ENCODE data around the gene MPV17L2.
"Not testable (repeated sequence)": the region's sequence is repeated elsewhere in the genome, so short reads cannot be mapped to it uniquely, and the experiment has no call there.

MPV17L2 gene

DNA sequence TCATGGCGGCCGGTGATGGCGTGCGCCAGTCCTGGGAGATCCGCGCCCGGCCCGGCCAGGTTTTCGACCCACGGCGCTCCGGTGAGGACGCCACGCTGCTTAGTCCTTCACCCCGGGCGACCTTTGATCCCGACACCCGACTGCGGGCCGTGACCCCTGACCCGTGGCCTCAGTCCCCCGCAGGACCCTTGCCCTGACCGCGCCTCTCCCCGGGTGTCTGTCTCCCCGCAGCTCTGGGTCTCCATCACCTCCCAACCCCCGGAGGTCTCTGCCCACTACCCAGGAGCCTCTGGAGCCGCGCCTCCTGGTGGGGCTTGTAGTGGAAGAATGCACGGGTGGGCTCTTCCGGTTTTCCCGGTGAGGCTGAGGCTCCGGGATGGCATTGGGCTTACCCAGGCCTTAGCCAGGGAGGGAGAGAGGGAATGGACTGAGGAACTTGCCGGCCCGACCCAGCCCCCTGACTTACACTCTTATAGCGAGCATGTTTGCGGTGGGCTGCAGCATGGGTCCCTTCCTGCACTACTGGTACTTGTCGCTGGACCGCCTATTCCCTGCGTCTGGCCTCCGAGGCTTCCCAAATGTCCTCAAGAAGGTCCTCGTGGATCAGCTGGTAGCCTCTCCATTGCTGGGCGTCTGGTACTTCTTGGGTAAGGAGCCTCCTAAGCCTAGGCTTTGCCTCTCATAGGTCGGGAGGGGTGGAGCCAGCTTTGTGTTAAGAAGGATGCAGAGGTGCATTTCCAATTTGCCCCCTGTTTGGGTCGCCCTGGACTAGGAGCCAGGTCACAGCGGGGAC lies 566 bp downstream of the MPV17L2 start:
- DNase-seq: no peak

DNA sequence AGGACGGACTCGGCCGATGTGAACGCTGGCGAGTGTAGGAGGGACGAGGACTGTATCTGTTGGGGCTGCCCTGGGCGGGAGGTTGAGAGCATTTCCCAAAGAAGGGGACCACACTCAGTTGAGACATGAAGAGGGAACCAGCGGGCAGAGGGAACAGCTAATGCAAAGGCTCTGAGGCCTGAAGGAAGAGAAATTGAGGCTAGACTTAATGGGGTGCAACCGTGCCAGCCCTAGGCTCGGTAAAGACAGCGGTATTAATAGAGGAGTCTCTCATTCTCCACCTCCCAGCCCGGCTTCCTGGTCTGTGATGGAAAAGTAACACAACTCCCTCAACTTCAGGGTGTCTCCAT lies 1.1 kb downstream of the MPV17L2 start:
- no peak for DNase-seq

DNA sequence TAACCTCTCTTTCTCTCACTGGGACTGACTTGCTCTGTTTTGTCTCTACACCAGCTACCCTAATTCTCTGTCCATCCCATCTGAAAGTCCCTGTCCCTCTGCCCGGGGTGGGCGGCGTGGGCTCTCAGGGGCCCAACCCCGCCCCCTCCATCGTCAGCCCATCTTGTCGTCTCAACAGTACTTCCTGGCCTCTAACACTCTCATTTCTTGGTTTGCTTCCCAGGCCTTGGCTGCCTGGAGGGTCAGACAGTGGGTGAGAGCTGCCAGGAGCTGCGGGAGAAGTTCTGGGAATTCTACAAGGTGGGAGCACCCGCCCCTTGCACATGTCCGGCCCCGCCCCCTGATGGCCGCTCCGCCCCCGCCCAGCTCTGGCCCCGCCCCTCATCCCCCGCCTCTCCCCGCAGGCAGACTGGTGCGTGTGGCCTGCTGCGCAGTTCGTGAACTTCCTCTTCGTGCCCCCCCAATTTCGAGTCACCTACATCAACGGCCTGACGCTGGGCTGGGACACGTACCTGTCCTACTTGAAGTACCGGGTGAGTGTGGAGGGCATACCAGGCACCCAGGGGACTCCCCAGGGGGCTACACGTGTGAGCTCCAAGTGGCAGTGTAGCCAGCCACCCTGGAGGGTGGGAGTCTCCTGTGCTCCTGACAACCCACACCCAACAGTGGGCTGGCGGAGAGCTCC lies 1.7 kb downstream of the MPV17L2 start:
- DNase-seq: no peak

- no peak for DNase-seq
Measured at GRCh38 chr19:18196511-18196845, 3.5 kb downstream of the MPV17L2 start.

- no peak for DNase-seq
Measured at GRCh38 chr19:18197306-18197705, 4.3 kb downstream of the MPV17L2 start.

DNA sequence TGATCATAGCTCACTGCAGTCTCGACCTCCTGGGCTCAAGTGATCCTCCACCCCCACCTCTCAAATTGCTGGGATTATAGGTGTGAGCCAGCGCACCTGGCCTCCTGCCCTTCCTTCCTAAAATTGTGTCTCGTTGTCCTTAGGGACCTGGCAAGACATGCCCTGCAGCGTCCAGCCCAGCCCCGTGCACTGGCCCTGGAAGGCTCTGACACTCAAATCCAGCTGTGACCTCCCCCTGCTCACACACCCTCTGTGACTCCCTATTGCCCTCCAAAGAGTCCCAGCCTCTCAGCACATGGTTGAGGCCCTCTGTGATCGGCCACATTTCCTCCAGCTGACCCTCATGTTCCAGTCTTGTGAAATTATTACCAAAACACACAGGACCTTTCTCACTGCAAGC lies 4.9 kb downstream of the MPV17L2 start:
- no peak for DNase-seq

GRCh38 chr19:18198374-18198773 lies 5.4 kb downstream of the MPV17L2 start:
- DNase-seq: no peak

- DNase-seq: no peak
Measured at GRCh38 chr19:18202397-18202777, 9.4 kb downstream of the MPV17L2 start.

GRCh38 chr19:18202778-18203407 lies 9.9 kb downstream of the MPV17L2 start:
- no peak for DNase-seq

DNA sequence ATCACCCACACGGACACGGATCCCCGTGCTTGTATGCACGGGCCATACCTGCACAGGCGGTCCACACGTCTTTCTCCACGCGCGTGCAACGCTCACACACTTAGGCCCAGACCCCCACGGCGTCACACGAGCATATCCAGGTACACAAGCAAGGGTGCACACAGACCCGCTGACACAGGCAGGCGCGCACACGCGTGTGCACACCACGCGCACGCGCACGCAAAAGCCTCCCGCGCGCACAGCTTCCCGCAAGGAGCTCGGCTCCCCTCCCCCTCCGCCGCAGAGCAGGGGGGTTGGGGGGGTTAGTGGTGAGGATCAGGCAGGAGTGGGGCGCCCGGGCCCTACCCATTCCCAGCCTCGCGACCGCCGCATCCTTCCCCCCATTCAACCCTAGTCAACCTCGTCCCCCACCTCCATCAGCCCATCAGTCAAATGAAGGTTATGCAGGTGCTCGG lies 10.4 kb downstream of the MPV17L2 start:
- no peak for DNase-seq

DNA sequence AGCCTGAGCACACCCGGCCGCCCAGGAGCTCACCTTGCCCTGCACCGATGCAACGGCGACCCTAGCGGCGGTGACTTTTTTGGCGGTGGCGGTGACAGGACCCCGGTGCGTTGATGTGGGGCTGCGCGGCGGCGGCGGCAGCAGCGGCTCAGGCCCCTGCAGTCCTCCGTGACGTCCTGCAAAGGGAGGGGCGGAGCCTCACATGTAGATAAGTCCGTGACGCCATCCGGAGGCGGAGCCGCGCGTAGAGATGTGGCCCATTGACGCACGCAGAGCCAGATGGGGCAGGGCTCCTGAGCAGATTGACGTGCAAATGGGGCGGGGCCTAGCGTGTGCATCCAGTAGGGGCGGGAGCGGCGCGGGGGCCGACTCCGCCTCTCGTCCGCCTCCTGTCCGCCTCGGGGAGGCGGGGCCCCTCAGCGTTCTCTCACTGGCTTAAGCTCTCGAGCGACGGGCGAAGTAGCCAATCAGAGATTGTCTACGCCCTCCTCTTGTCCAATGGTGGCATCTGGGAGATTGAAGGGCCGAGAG lies 10.9 kb downstream of the MPV17L2 start, which contains the start of gene RAB3A:
RAB3A (minus strand) TSS at position 180 of the 531 bp plus-strand sequence. CDS start 1,302 bp downstream, outside the sequence.
- peak; percentile 97 for DNase-seq

DNA sequence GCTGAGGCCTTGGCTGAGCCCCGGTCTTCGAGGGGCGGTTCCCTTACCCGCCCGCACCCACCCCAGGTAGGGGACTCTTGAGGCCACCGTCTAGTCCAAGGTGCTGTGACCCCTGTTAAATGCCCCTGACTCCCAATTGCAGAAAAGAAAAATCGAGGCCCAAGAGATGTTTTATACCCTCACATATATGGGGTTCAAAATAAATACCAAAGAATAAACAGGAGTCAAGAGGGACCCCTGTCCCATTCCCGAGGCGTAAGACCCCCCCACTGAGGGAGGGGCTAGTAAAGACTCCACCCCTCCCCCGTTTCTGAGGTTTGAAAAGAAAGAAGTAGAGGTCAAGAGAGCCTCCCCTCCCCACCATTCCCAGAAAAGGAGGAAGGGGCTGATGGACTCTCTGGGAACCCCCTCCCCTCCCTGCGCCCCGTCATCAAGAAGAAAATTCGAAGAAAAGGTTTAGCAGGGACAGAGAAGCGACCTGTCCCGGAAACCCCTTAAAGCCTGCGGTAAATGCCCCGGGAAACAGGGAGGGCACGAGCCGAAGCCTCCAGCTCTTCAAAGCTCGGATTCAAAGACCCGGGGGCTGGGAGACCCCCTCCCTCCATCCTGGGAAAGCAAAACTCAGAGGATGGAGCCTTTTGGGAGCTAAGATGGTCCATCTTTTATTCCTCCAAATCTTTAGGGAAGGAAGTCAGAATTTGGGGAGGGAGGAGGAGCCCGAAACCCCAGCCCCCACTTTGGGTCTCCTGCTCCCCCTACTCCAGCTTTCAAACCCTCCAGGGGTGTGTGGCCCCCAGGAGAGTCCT lies 11.6 kb downstream of the MPV17L2 start:
- DNase-seq: peak; percentile 91

DNA sequence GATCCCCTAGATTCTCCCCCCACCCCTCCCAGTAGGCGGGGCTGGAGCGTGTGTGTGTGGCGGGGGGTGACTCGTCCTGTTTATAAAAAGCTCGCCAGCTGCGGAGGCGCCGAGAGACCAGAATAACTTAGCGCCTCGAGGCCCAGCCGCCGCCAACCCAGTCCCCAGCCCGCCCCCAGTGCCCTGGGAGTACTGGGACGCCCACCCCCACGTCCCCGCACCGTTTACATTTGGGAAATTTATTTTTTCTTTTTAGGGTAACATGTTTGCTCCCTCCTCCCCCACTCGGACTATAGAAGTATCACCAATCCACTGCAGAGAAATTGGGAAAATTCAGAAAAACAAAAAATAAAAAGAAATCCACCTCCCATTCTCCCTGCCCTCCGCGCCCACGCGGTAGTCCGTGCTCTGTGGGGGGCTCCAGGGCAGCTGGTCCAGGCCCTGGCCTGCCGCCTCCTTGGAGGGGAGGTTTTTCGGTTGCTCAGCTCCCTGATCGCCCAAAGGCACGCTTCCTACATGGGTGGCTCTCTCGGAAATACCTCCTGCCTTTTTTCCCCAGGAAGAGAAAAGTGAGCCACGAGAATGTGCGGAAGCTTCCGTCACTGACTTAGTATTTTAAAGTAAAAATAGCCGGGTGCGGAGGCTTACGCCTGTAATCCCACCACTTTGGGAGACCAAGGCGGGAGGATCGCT lies 12.3 kb downstream of the MPV17L2 start:
- DNase-seq: no peak

DNA sequence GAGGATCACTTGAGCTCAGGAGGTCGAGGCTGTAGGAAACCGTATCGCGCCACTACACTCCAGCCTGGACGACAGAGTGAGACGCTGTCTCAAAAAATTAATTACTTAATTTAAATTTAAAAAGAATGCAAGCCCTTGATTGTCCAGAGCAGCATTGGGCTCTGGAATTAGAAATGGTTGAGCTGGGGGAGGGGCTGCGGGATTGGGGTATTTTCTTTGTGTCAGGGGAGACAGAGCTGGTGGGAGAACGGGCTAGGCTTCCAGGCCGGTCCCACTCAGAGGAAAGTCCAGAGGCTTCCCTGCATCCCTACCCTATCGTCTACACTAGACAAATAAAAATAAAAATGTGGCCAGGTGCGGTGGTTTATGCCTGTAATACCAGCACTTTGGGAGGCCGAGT lies 13.0 kb downstream of the MPV17L2 start:
- DNase-seq: no peak

GRCh38 chr19:18208098-18208951 lies 15.3 kb downstream of the MPV17L2 start:
- no peak for DNase-seq

DNA sequence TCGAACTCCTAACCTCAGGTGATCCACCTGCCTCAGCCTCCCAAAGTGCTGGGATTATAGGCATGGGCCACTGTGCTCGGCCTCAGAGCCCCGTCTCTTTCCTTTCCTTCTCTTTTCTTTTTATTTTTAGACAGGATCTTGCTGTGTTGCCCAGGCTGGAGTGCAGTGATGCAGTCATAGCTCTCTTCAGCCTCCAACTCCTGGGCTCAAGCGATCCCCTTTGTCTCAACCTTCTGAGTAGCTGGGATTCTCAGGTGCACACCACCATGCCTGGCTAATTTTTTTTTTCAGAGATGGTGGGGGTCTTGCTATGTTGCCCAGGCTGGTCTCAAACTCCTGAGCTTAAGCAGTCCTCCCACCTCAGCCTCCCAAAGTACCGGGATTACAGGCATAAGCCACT lies 16.9 kb downstream of the MPV17L2 start:
- DNase-seq: not testable (repeated sequence)

GRCh38 chr19:18211683-18212082 lies 18.7 kb downstream of the MPV17L2 start:
- DNase-seq: no peak

DNA sequence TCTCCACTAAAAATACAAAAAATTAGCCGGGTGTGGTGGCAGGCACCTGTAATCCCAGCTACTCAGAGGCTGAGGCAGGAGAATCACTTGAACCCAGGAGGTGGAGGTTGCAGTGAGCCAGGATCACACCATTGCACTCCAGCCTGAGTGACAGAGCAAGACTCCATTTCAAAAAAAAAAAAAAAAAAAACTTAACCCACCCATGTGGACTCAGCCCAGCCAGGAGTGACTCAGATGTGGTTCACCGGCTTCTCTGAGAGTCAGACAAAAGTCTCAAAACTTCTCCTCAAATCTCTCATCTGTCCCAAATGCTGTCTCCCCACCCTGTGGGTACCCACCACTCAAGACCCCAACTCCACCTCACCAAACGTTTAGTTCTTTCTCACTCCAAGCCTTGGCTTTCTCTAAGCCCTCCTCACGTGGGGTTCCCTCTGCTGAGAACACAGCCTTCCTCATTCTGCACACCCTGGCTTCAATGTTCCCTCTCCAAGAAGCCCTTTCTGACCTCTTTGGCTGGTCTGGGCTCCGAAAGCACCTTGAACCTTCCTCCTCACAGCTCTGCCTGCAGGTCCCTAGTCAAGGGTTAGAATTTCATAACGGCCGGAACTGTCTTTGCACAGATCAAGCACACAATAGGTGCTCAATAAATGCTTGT lies 21.9 kb downstream of the MPV17L2 start:
- DNase-seq: no peak

DNA sequence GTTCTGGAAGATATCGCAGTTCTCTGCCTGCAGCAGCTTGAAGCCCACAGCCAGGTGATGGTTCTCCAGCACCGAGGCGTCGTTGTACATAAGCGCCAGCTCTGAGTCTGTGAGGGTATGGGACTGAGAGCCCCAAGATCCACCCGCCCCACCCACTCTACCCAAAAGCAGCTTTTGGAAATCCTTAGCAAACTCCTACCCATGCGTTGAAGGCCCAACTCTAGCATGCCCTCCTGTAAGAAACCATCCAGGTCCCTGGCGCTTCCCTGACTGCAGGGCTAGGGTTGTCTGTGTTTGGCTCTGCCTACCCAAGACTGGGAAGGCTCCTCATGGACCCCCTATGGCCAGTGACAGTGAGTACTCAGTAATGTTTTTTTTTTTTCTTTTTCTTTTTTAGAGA lies 23.8 kb downstream of the MPV17L2 start:
- DNase-seq: no peak

DNA sequence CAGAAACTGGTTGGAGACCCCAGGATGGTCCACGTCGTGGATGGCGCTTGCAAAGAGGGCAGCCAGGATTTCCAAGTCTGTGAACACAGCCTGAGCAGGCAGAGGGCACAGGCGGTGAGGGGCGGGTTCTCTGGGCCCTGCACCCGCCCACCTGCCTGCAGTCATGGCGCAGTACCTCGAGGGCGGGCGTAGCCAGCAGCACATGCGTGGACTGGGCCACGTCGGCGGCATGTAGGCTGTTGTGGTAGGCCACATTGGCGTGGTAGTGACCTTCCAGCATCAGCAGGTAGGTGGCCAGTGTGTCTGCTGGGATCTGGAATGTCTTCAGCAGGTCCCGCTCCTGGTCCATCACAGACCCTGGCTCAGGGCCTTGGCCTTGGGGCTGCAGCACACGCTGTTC lies 25.1 kb downstream of the MPV17L2 start:
- no peak for DNase-seq

- DNase-seq: no peak
Measured at GRCh38 chr19:18218600-18218999, 25.6 kb downstream of the MPV17L2 start.
